ENCODE data around the gene MAP3K13. TPM values are rescaled to one million over a fixed set of nuclear protein-coding genes. Genes with fewer than 3 reads are reported as not detected.

MAP3K13 gene
- total and polyA plus RNA-seq, 10 donors = 13.2 to 20.9 (median 16.3) TPM

- TF ChIP-seq CTCF (IDR thresholded peaks at IDR 0.05 in 8 of 11, conservative IDR thresholded peaks at IDR 0.05 in 3 of 11) (no peak), POLR2AphosphoS5 (IDR thresholded peaks at IDR 0.05) (no peak), POLR2A (IDR thresholded peaks at IDR 0.05) (no peak)
- no peaks in the 10 kb centered on the region for H3K9me3 ChIP-seq
- DNase-seq = no peak
- no peaks in the 10 kb centered on the region for H3K27me3 ChIP-seq (replicated peaks in 1 of 7)
- H3K4me3 ChIP-seq = no peak overlapping the region
- peaks cover 0 to 6% (median 0%) of the 10 kb centered on the region in 6 donors for H3K4me1 ChIP-seq
- no peaks in the 10 kb centered on the region for H3K36me3 ChIP-seq
- intact Hi-C loops (cut with DNase I; ENCODE audit: low total_unique reads) = no loop called here
- 79 to 90% (median 87%) methylated on average over 16 of the region's 16 CpGs for WGBS, 5 donors
- no peak overlapping the region for H3K27ac ChIP-seq
Measured at GRCh38 chr3:185399737-185400667, 37.1 kb downstream of the MAP3K13 start.

- Histone ChIP-seq H3K27me3 (replicated peaks in 1 of 7) (no peaks in the 10 kb centered on the region), H3K9me3 (no peaks in the 10 kb centered on the region), H3K4me1 (peaks cover 0 to 6% (median 0%) of the 10 kb centered on the region in 6 donors), H3K4me3 (no peak overlapping the region), H3K36me3 (no peaks in the 10 kb centered on the region), H3K27ac (no peak overlapping the region)
- TF ChIP-seq POLR2A (IDR thresholded peaks at IDR 0.05) = no peak
- TF ChIP-seq POLR2AphosphoS5 (IDR thresholded peaks at IDR 0.05) = no peak
- no peak for TF ChIP-seq CTCF (IDR thresholded peaks at IDR 0.05 in 8 of 11, conservative IDR thresholded peaks at IDR 0.05 in 3 of 11)
- no peak for DNase-seq
- 91 to 96% (median 94%) methylated on average over 1 of the region's 1 CpG for WGBS, 5 donors
- intact Hi-C loops (cut with DNase I; ENCODE audit: low total_unique reads) = no loop called here
Measured at GRCh38 chr3:185400866-185401265, 37.9 kb downstream of the MAP3K13 start.

GRCh38 chr3:185401319-185401955 is 38.5 kb downstream of the MAP3K13 start:
- TF ChIP-seq POLR2AphosphoS5 (IDR thresholded peaks at IDR 0.05) (no peak), POLR2A (IDR thresholded peaks at IDR 0.05) (no peak), CTCF (IDR thresholded peaks at IDR 0.05 in 8 of 11, conservative IDR thresholded peaks at IDR 0.05 in 3 of 11) (no peak)
- H3K27ac ChIP-seq = no peak overlapping the region
- H3K27me3 ChIP-seq (replicated peaks in 1 of 7) = no peaks in the 10 kb centered on the region
- H3K36me3 ChIP-seq = no peaks in the 10 kb centered on the region
- intact Hi-C loops (cut with DNase I; ENCODE audit: low total_unique reads) = no loop called here
- H3K4me3 ChIP-seq = no peak overlapping the region
- H3K9me3 ChIP-seq = no peaks in the 10 kb centered on the region
- 62 to 76% (median 65%) methylated on average over 7 of the region's 7 CpGs for WGBS, 5 donors
- DNase-seq = no peak
- H3K4me1 ChIP-seq = peaks cover 0 to 6% (median 0%) of the 10 kb centered on the region in 6 donors

- intact Hi-C loops (cut with DNase I; ENCODE audit: low total_unique reads) = no loop called here
- 83 to 91% (median 86%) methylated on average over 5 of the region's 5 CpGs for WGBS, 5 donors
- no peak overlapping the region for H3K27ac ChIP-seq
- H3K9me3 ChIP-seq = no peaks in the 10 kb centered on the region
- no peaks in the 10 kb centered on the region for H3K27me3 ChIP-seq (replicated peaks in 1 of 7)
- H3K36me3 ChIP-seq = no peaks in the 10 kb centered on the region
- H3K4me1 ChIP-seq = peaks cover 0 to under 1% (median 0%) of the 10 kb centered on the region in 6 donors
- H3K4me3 ChIP-seq = no peak overlapping the region
- DNase-seq = no peak
- TF ChIP-seq CTCF (IDR thresholded peaks at IDR 0.05 in 8 of 11, conservative IDR thresholded peaks at IDR 0.05 in 3 of 11) (no peak), POLR2AphosphoS5 (IDR thresholded peaks at IDR 0.05) (no peak), POLR2A (IDR thresholded peaks at IDR 0.05) (no peak)
Measured at GRCh38 chr3:185402561-185402960, 39.6 kb downstream of the MAP3K13 start.
